Stimulated activated naive CD8-positive, alpha-beta T cell treated with anti-CD3 and anti-CD28 coated beads, Interleukin-15, Interleukin-2, amounts not matched to agents 100 ng/mL and 50 ng/mL, for 24 hours (primary cell): ENCODE data around the gene FNDC5.

Experiments
- H3K27ac Mint-ChIP-seq: one replicate; pipeline ENCODE4 v1.8.0; 2021; ENCODE audit warnings: mild to moderate bottlenecking, mixed read lengths
- H3K27me3 Mint-ChIP-seq: one replicate; pipeline ENCODE4 v1.8.0; 2021; ENCODE audit warnings: mixed read lengths
- H3K36me3 Mint-ChIP-seq: one replicate; pipeline ENCODE4 v1.8.0; 2021; ENCODE audit warnings: low read depth, mixed read lengths
- H3K4me1 Mint-ChIP-seq: one replicate; pipeline ENCODE4 v1.8.0; 2021; ENCODE audit warnings: low read depth, mixed read lengths
- H3K4me3 Mint-ChIP-seq: one replicate; pipeline ENCODE4 v1.8.0; 2021; ENCODE audit warnings: mild to moderate bottlenecking, mixed read lengths
- H3K9me3 Mint-ChIP-seq: one replicate; pipeline ENCODE4 v1.8.0; 2021; ENCODE audit warnings: mixed read lengths

The FNDC5 gene

DNA sequence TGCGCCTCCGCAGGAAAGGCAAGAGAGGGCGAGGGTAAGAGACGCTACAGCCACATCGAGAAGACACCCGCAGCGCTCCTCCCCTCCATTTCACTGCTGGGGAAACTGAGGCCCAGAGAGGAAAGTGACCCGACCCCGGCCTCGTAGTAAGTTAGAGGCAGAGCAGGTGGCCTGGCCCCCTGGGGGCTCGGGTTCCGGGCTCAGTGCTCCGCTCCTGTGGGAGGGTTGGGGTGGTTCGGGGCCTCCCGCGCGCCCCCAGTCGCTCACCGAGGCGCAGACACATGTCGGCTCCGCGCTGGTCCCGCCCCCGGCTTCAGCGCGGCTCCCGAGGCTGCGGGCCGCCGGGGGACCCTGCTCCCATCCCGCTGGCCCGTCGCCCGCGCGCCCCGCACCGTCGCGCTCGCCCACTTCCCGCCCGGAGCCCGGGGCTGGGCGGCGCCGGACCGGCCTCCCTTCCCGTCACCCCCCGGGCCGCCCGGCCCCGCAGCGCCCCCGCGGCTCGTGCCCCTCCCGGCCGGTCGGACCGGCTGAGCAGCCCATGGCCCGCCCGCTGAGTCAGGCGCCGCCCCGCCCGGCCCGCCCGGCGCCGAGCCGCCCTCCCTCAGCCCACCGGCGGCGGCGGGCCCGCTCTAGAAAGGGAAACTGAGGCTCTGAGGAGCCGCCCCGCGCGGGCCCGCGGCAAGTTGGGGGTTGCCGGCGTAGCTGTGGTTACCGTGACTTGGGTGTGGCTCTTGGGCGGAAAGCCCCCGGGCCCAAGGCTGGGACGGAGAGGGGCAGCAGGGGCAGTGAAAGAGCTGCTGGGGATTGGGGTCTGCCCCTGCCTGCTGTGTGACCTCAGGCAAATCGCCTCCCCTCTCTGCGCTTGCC, 30.5 kb upstream of the FNDC5 start, which contains the start of gene TMEM54:
TMEM54 (minus strand) TSS at position 434 of the 867 bp plus-strand sequence; CDS start at position 283, 151 bp downstream.
- no peak within 1 kb of the TSS for H3K27ac Mint-ChIP-seq
- no peaks in the 10 kb centered on the region for H3K36me3 Mint-ChIP-seq
- peak within 1 kb of the TSS; percentile 77 for H3K4me3 Mint-ChIP-seq
- H3K4me1 Mint-ChIP-seq, result peaks cover 8% of the 10 kb centered on the region
- H3K27me3 Mint-ChIP-seq, result peaks cover 53% of the 10 kb centered on the region
- H3K9me3 Mint-ChIP-seq, result no peaks in the 10 kb centered on the region

GRCh38 chr1:32900371-32900955, 29.8 kb upstream of the FNDC5 start:
- Mint-ChIP-seq H3K36me3 (no peaks in the 10 kb centered on the region), H3K4me1 (peaks cover 8% of the 10 kb centered on the region), H3K4me3 (peak overlapping the region; percentile 63), H3K27ac (no peak overlapping the region), H3K27me3 (peaks cover 56% of the 10 kb centered on the region), H3K9me3 (no peaks in the 10 kb centered on the region)

GRCh38 chr1:32899586-32900296, 29.0 kb upstream of the FNDC5 start:
- Mint-ChIP-seq H3K27me3 (peaks cover 53% of the 10 kb centered on the region), H3K27ac (no peak overlapping the region), H3K4me3 (no peak overlapping the region), H3K4me1 (peaks cover 8% of the 10 kb centered on the region), H3K9me3 (no peaks in the 10 kb centered on the region), H3K36me3 (no peaks in the 10 kb centered on the region)

DNA sequence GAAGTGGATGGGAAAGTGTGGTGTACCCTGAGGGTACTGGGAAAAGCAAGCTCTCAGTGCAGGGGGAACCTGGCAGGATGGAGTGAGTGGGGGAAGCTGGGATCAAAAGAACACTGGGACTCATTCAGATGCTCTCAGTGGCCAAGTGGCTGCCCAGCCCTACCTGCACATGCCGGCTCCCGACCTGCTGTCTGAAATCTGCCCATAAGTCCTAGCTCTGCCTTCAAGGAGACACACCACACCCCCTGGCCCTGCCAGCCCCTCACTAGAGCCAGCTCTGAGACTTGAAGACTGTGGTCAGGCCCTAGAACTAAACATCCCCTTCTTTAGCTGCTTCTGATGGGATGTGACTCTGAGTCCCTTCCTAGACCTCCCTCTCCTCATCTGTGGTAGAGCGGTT, 28.2 kb upstream of the FNDC5 start:
- Mint-ChIP-seq H3K27ac (no peak overlapping the region), H3K9me3 (no peaks in the 10 kb centered on the region), H3K36me3 (no peaks in the 10 kb centered on the region), H3K4me3 (no peak overlapping the region), H3K4me1 (peaks cover 8% of the 10 kb centered on the region), H3K27me3 (peaks cover 53% of the 10 kb centered on the region)

DNA sequence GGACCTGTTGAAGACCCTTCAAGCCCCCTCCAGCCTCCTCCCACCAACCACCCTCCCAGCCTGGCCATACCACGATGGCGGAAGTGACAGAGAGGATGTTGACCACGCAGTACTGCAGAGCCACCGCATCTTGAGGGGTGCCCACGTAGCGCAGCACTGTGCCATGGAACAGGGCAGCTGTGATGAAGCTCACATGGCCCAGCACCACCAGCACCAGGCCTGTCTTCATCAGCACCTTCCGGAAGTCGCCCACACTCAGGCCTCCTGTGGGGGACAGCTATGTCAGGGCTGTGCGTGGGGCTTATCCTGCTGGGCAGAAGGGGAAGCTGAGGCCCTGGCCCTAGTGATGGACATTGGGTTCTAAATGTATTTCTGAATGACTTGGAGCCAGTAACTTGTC, 27.3 kb upstream of the FNDC5 start:
- Mint-ChIP-seq H3K27ac (no peak overlapping the region), H3K4me3 (no peak overlapping the region), H3K27me3 (peaks cover 49% of the 10 kb centered on the region), H3K9me3 (no peaks in the 10 kb centered on the region), H3K4me1 (peaks cover 8% of the 10 kb centered on the region), H3K36me3 (no peaks in the 10 kb centered on the region)

GRCh38 chr1:32897082-32898049, 26.7 kb upstream of the FNDC5 start:
- no peaks in the 10 kb centered on the region for H3K9me3 Mint-ChIP-seq
- H3K27me3 Mint-ChIP-seq, result peaks cover 47% of the 10 kb centered on the region
- no peak overlapping the region for H3K4me3 Mint-ChIP-seq
- peaks cover 11% of the 10 kb centered on the region for H3K4me1 Mint-ChIP-seq
- no peak overlapping the region for H3K27ac Mint-ChIP-seq
- no peaks in the 10 kb centered on the region for H3K36me3 Mint-ChIP-seq

DNA sequence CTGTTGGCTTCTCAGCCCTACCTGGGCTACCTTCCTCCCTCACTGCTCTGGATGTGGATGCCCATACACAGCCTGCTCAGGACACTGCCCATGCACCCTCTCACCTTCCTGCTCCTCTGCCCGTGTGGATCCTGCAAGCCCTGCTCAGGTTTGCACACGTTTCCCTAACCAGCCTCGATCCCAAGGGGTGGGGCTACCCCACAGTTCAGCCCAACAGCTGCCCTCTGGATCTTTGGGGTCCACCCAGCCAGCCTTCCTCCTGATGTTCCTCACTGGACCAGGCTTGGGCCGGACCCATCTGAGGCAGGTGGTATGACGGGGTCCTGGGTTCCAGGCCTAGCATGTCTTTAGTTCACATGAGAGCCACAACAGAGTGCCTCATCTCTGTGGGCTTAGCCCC, 25.7 kb upstream of the FNDC5 start:
- Mint-ChIP-seq H3K4me1 (peaks cover 10% of the 10 kb centered on the region), H3K27ac (no peak overlapping the region), H3K36me3 (no peaks in the 10 kb centered on the region), H3K4me3 (no peak overlapping the region), H3K9me3 (no peaks in the 10 kb centered on the region), H3K27me3 (peaks cover 45% of the 10 kb centered on the region)

DNA sequence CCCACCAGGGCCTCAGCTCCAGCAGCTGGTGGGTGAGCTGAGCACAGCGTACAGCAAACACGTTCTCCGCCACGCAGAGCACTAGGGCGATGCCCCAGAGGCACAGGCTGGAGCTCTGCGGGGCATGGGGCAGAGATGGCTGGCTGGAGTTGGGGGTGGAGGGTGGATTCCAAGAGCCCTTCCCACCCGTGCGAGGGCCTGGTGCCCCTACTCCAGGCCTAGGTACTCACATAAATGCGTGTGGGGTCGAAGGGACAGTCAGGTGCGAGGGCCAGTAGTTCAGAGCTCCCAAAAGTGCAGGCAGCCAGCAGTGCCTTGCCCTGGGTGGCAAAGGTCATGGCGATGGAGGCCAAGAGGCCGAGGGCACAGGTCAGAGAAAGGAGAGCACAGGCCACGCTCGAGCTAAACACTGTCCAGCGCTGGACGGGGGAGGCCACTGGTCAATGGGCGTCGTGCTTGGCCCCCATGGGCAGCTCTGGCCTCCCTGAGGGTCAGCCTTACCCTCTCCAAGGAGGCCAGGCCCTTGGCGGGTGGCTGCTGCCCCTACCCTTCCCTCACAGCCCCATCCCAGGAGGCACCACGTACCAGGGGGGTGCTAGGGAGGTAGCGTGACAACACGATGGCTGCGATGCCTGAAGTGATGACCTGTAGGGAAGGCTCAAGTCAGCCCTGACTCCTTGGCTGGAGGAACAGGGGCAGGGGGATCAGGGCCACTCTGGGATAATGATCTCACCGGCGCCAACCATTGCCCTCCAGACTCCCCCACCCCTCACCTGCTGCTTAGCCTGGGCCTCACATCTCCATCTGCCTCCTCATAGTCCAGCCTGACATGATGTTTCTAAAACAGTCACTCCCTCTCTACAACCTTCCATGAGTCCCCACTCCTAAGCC, 24.9 kb upstream of the FNDC5 start:
- H3K27me3 Mint-ChIP-seq, result peaks cover 47% of the 10 kb centered on the region

GRCh38 chr1:32894681-32895080, 24.0 kb upstream of the FNDC5 start:
- no peak overlapping the region for H3K27ac Mint-ChIP-seq
- no peaks in the 10 kb centered on the region for H3K9me3 Mint-ChIP-seq
- H3K27me3 Mint-ChIP-seq, result peaks cover 47% of the 10 kb centered on the region

More for the DNA sequence above, 24.9 kb upstream of the FNDC5 start:
- Mint-ChIP-seq H3K9me3 (no peaks in the 10 kb centered on the region), H3K4me3 (no peak overlapping the region), H3K36me3 (no peaks in the 10 kb centered on the region), H3K4me1 (peaks cover 7% of the 10 kb centered on the region), H3K27ac (no peak overlapping the region)

GRCh38 chr1:32894019-32894600, 23.4 kb upstream of the FNDC5 start:
- Mint-ChIP-seq H3K4me3 (no peak overlapping the region), H3K27ac (no peak overlapping the region), H3K36me3 (no peaks in the 10 kb centered on the region), H3K27me3 (peaks cover 49% of the 10 kb centered on the region), H3K9me3 (no peaks in the 10 kb centered on the region), H3K4me1 (peaks cover 5% of the 10 kb centered on the region)

More at GRCh38 chr1:32894681-32895080, 24.0 kb upstream of the FNDC5 start:
- H3K4me1 Mint-ChIP-seq, result peaks cover 5% of the 10 kb centered on the region
- H3K36me3 Mint-ChIP-seq, result no peaks in the 10 kb centered on the region
- H3K4me3 Mint-ChIP-seq, result no peak overlapping the region

DNA sequence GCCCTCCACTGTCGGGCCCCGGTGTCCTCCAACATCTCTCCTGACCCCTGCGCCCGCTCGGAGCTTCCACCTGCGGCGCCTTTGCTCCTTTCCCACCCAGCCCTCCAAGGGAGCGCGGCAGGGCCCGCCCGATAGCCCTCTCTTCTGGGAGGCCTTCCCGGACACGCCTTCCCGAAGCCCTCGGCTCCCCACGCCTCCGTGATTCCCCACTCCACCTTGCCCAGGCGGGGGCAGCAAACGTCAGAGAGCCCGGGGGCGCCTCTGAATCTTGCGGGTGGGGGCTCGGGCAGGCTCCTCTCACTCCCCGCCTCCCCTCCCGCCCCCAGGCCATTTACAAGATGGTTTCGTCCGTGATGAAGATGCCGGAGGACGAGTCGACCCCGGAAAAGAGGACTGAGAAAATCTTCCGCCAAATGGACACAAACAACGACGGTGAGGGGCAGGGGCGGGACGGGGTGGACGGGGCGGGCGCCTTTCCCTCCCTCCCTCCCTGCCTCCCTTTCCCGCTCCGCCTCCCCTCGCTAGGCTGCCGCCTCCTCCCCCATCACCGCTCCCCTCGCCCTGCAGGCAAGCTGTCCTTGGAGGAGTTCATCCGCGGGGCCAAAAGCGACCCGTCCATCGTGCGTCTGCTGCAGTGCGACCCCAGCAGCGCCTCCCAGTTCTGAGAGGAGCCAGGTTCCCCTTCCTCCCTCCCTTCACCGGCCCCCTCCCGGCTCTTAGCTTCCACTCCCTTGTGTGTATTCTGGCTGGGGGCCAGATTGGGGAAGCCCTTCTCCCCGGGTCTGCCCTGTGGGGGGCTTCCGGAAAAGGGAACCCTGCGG, 22.7 kb upstream of the FNDC5 start:
- Mint-ChIP-seq H3K4me3 (peak overlapping the region; percentile 59), H3K27me3 (peaks cover 47% of the 10 kb centered on the region), H3K36me3 (no peaks in the 10 kb centered on the region)

DNA sequence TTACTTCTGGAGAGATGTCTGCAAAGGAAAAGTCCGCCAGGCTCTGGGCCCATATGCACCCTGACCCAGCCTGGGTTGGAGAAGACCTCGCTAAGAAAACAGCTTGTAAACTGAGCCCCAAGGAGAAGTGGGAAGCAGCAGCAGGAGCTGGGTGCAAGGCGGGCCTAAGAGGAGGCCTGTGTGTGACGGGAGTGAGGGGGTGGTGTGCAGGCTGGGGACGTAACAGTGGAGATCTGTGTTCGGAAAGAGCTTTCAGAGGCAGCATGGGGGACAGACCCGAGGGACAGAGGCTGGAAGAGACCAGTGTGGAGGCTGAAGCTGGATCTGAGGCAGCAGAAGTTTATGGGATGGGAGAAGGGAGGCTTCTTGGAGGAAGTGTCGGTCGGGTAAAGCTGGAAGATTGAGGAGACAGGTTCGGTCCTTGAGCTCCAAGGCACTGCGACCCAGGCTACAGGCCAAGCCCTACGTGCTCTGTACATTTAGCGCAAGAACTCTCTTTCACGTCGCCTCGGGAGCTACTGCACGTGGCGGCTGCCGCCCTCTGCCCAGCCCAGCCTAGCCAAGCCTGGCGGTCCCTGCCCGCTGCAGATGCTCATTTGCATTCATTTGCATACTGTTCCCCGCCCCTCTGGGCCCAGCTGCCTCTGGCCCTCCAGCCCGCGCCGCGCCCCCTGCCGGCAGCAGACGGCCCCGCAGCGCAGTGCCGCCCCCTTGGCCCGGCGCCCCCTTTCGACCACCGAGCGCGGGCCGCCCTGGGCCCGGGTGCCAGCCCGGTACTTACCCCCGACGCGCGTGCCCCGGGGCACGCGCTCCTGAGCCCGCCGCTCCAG, 21.9 kb upstream of the FNDC5 start:
- Mint-ChIP-seq H3K27ac (no peak overlapping the region), H3K4me3 (peak overlapping the region; percentile 59), H3K4me1 (peaks cover 5% of the 10 kb centered on the region), H3K9me3 (no peaks in the 10 kb centered on the region), H3K27me3 (peaks cover 52% of the 10 kb centered on the region), H3K36me3 (no peaks in the 10 kb centered on the region)

More for the DNA sequence above, 22.7 kb upstream of the FNDC5 start:
- H3K27ac Mint-ChIP-seq, result no peak overlapping the region
- peaks cover 5% of the 10 kb centered on the region for H3K4me1 Mint-ChIP-seq
- no peaks in the 10 kb centered on the region for H3K9me3 Mint-ChIP-seq
